GM19240 (cell line): Measurements from ENCODE around the gene KRTAP16-1.
"Not testable (repeated sequence)": the region's sequence is repeated elsewhere in the genome, so short reads cannot be mapped to it uniquely, and the experiment has no call there.

Experiments
- DNase-seq: peaks from one replicate; pipeline ENCODE4 v3.0.0; 2011; ENCODE audit warnings: low spot score; ENCODE audit not compliant: insufficient read length

KRTAP16-1 gene

GRCh38 chr17:41301916-41302901, 6.9 kb downstream of the KRTAP16-1 start, which contains the start of gene KRTAP29-1:
TSS of gene KRTAP29-1 (minus strand) at chr17:41302851. CDS start at chr17:41302851, 0 bp downstream.
- no peak for DNase-seq

- no peak for DNase-seq
These were observed 7.8 kb downstream of the KRTAP16-1 start for GRCh38 chr17:41301204-41301790.

- no peak for DNase-seq
These were observed 10.5 kb downstream of the KRTAP16-1 start for GRCh38 chr17:41298458-41299135.

GRCh38 chr17:41296846-41297245, 12.3 kb downstream of the KRTAP16-1 start:
- DNase-seq = no peak

GRCh38 chr17:41294016-41294415, 15.1 kb downstream of the KRTAP16-1 start:
- no peak for DNase-seq

- DNase-seq = no peak
These were observed 22.1 kb downstream of the KRTAP16-1 start for GRCh38 chr17:41287050-41287449.

- no peak for DNase-seq
These were observed 24.6 kb downstream of the KRTAP16-1 start for GRCh38 chr17:41284546-41284945.

GRCh38 chr17:41284043-41284442, 25.1 kb downstream of the KRTAP16-1 start:
- DNase-seq = no peak

GRCh38 chr17:41278176-41278955, 30.7 kb downstream of the KRTAP16-1 start:
- DNase-seq = no peak

GRCh38 chr17:41275648-41276190, 33.4 kb downstream of the KRTAP16-1 start, which contains the start of gene KRTAP9-7:
TSS of gene KRTAP9-7 (plus strand) at chr17:41275698. CDS start at chr17:41275698, 0 bp downstream.
- DNase-seq = not testable (repeated sequence)

- no peak for DNase-seq
These were observed 37.3 kb downstream of the KRTAP16-1 start for GRCh38 chr17:41271858-41272257.

GRCh38 chr17:41271323-41271722, 37.8 kb downstream of the KRTAP16-1 start:
- not testable (repeated sequence) for DNase-seq

- no peak for DNase-seq
These were observed 41.4 kb downstream of the KRTAP16-1 start for GRCh38 chr17:41267711-41268110.

- DNase-seq = no peak
These were observed 44.0 kb downstream of the KRTAP16-1 start, which contains the start of gene KRTAP9-6 for GRCh38 chr17:41265078-41265477. TSS of gene KRTAP9-6 (plus strand) at chr17:41265378. CDS start at chr17:41265378, 0 bp downstream.

GRCh38 chr17:41264599-41264998, 44.5 kb downstream of the KRTAP16-1 start:
- no peak for DNase-seq

GRCh38 chr17:41263212-41263611, 45.9 kb downstream of the KRTAP16-1 start:
- no peak for DNase-seq

- DNase-seq = no peak
These were observed 50.7 kb downstream of the KRTAP16-1 start for GRCh38 chr17:41258406-41258805.
